GM21528 (cell line): ENCODE measurements around the gene PAX5.
A peak's percentile ranks its signal among the peaks of the same experiment; 100 is the strongest.
"Not testable (repeated sequence)": the region's sequence is repeated elsewhere in the genome, so short reads cannot be mapped to it uniquely, and the experiment has no call there.

ENCODE experiments used
- ATAC-seq: cut with Tn5 transposase; IDR thresholded peaks from one replicate; pipeline ENCODE4 v1.9.1; 2021; ENCODE audit warnings: mild to moderate bottlenecking, moderate library complexity; ENCODE audit not compliant: unreplicated experiment, low FRiP score

PAX5 gene

DNA sequence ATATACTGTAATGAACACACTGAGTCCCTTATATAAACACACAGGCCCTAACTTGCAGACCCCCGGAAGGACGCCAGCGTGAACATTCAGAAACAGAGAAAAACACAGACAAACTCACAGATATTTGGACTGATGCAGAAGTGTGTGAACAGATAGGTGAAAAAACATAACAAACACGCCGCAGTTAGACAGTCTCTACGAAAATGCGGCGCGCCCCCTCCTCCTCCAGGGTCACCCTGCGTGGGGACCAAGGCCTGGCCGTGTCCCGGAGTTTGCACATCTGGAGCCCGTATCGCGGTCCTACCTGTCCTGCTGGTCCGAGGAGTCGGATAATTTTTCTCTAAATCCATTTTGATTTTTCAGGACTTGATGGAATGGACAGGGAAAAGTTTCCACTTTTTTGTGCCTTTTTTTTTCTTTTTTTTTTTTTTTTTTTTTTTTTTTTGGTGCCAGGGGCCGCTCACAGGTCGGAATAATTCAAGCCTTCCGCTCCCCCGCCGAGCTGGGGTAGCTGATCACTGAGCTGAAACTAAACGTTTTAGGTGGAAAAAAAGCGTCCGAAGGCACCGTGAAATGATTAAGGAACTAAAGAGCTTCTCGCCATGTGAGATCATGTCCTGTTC lies at the start of gene PAX5:
PAX5 (minus strand) TSS at position 587 of the 623 bp plus-strand sequence; CDS start at position 350, 237 bp downstream.
- no peak for ATAC-seq

DNA sequence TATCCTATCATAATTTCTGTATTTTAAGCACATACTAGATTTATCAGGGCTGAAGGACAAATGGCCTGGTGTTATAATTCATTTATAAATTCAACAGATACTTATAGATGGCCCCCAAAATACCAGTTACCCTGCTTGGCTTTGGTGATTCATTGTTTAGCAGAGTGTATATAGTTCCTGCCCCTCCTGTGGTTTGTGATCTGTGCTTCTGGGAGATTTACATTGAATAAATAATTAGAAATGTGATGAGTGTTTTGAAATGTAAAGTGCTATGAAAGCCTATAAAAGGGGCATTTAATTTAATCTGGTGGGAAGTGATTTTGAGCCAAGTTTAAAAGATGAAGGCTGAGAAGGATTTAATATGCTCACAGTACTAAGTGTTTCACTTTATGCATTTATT lies 49.6 kb upstream of the PAX5 start:
- ATAC-seq = no peak

DNA sequence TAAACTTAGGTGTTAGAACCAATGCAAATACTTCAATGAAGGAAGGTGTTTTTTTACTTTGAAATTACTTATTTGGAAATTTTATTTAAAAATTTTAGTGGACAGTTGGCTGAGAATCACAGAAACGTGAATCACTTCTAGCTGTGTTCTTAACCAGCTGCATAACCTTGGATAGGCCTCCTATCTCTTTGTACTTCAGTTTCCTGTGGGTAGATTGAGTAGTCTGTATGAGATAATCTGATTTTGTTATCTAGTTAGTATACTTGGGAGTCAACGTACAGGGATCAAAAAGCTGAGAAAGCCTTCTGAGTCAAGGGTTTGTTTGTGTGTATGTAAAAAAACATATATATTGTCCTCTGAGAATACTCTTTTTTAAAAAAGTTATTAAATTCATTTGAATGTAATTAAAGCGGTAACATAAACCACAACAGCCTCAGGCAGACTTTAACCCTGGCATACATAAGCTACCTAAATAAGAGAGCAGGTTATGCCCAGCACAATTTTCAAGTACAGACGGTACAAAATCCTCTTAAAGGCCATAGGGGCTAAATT lies 48.2 kb upstream of the PAX5 start:
- ATAC-seq = no peak

DNA sequence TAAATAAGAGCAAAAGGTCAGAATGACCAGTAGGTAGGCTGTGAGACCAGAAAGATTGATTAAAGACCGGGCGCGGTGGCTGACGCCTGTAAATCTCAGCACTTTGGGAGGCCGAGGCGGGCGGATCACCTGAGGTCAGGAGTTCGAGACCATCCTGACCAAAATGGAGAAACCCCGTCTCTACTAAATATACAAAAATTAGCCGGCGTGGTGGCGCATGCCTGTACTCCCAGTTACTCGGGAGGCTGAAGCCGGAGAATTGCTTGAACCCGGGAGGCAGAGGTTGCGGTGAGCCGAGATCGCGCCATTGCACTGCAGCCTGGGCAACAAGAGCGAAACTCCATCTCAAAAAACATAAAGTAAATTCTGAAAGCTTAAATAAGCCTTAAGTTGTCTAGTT lies 47.4 kb upstream of the PAX5 start:
- not testable (repeated sequence) for ATAC-seq

GRCh38 chr9:37080165-37080628 lies 46.1 kb upstream of the PAX5 start:
- ATAC-seq = peak; percentile 32

DNA sequence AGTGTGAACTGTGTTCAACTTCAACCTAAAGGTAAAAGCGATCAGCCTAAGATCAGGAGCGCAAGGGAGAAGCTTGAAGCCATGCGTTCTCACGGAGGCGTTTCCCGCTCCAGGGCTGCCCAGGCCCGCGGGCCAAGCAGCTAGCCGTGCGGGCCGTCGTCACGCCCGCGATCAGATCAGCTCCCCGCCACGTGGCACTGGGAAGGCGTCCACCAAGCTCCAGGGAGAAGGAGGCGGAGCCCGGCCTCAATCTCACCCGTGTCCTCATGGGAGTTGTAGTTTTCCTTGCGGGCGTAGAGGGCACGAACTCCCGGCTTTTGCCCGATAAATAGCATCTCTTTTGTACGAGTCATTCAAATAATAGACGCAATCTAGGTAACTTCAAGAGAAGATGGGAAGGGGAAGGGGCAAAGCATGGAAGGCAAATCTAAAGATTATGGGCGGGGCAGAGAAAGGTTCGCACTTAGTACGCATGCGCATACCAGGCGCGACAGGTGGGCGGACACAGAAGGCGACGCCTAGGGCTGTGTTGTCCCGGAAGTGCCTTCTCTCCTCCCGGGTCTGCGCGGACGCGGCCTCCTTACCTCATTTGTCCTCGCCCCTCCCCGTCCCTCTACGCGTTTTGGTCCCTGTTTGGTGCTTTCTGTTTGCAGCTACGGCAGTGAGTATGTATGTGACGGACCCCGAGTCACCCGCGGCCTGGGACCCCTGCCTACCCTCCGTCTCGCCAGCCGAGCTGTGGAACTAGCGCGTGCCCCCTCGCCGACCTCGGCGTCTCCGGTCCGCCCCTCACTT lies 45.5 kb upstream of the PAX5 start:
- ATAC-seq = peak; percentile 85

DNA sequence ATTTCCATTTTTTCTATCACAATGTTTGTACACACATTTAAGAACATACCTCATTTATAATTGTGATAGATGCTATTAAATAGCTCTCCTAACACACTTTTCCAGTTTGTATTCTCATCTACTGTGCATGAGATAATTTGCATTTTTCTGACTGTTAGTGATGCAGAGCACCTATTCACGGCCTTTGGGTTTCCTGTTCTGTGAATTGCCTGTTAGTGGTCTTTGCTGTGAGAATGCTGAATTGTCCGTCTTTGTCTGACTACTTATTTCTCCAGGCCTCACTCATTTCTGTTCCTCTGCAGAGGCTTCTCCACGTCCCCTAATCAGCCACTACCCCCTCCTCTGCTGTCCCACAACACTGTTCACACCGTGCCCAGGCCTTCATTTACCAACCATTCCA lies 40.7 kb upstream of the PAX5 start:
- not testable (repeated sequence) for ATAC-seq

GRCh38 chr9:37066139-37066725 lies 32.2 kb upstream of the PAX5 start:
- peak; percentile 73 for ATAC-seq

DNA sequence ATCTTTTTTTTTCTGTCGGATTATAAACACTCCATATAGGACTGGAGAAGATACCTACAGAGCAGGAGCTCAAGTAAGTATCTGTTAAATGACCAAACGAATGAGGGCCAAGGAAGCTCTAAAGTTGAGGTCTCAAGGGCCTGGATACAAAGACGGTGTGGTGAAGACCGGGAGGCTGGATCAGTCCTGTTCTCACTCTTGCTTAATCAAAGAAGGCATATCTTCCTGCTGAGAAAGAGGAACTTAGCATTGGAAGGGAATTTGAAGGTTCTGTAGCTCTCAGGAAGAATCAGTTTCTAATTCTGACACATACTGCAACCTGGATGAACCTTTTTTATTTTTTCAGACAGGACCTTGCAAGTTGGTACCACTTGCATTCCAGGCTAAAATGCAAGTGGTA lies 28.3 kb upstream of the PAX5 start:
- ATAC-seq = no peak

DNA sequence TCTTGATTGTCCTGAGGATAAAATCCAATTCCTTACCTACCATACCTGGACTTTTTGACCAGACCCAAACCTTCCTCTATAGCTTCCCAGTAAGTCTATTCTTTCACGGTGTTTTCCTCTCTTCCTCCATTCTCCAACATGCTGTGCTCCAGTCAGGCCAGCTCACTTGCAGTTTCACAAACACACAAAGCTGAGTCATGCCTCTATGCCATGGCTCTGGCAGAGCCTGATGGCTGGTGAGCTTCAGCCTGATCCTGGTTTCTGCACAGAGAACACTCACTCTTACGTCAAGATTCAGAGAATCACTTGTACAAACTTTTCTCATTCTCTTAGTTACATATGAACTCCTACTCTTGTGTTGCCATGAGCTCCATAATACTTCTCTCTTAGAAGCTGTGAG lies 27.7 kb upstream of the PAX5 start:
- ATAC-seq = no peak

- ATAC-seq = no peak
Measured at GRCh38 chr9:37060833-37061232, 26.8 kb upstream of the PAX5 start.

DNA sequence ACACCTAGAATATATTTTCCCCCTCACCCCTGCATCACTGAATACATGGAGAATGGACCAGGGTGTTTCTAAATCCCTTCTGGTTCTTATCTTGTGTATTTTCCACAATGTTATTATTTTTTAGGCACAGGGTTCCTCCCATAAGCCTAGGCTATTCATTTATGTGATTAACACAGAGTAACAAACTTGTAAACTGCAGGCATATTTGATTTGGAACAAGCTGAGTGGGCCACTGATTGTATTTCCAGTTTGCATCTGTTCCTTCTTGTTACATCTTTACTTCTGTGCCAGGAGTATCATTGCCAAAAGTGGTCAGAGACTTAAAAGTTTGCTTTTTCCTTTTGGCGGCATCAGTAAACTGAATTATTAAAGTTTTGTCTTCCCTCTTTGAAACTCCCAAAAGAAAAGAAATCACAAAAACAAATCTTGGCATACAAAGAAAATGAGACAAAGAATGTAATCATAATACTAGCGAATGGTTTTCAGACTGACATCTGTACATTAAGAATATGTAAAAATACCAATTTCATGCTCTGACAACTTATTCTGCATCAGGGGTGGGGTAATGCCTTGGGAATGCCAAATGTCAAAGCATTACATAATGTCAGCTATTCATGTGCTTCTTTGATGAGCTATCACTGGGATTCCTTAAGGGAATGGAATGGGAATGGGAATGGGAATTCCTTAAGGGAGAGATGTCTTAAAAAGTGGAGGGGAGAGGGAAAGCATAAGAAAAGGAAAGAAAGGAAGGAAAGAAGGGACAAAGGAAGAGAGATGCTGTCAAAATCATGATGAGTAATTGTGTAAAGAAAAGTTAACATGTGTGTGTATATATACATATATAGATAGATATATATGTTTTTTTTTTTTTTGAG lies 22.2 kb upstream of the PAX5 start:
- ATAC-seq = no peak

GRCh38 chr9:37054363-37054720 lies 20.3 kb upstream of the PAX5 start:
- not testable (repeated sequence) for ATAC-seq

DNA sequence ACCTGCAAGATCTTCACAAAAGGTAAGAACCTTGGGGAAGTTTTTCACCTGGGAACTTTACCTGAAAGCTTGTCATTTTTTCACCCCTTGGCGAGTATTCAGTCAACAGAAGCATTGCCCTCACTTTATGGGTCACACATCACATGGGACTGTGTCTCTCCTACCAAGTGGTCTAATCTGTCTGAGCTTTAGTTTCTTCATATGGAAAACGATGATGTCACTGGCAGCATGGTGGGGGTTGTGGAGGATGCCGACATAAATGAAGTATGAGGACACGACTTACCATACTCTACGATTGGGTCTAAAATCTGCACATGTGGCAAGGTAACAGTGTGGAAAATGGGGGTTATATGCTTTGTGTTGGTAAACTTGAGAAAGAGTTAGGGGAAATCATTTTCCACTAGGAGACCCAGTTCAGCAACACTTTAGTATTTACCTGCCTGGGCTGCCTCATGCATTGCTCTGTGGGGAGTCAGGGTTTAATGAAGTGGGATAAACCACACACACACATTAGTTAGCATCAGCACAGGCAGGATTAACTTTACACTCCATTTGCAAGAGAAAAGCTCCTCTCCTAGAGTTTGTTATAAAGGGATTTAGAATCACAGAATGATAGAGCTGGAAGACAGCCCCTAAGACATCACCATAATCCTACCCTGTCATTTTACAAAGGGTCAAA lies 19.8 kb upstream of the PAX5 start:
- ATAC-seq = no peak

- ATAC-seq = no peak
Measured at GRCh38 chr9:37046683-37047082, 12.6 kb upstream of the PAX5 start.

- no peak for ATAC-seq
Measured at GRCh38 chr9:37042421-37042820, 8.4 kb upstream of the PAX5 start.

- ATAC-seq = no peak
Measured at GRCh38 chr9:37040508-37041127, 6.5 kb upstream of the PAX5 start.

GRCh38 chr9:37038943-37039464 lies 4.9 kb upstream of the PAX5 start:
- ATAC-seq = no peak

GRCh38 chr9:37038302-37038942 lies 4.4 kb upstream of the PAX5 start:
- ATAC-seq = no peak
